Progenitor cell of endocrine pancreas (in vitro differentiated cells): ENCODE data around the gene DNM2. TPM values are rescaled to one million over a fixed set of nuclear protein-coding genes. Genes with fewer than 3 reads are reported as not detected.

Experiments
- DNase-seq: peaks from one replicate; pipeline ENCODE4 v3.0.0; 2021; ENCODE audit warnings: low spot score; ENCODE audit not compliant: unreplicated experiment
- H3K27ac Mint-ChIP-seq: 2 replicates; pipeline ENCODE4 v1.8.0; 2021; ENCODE audit warnings: mild to moderate bottlenecking, moderate library complexity, mixed read lengths
- H3K27me3 Mint-ChIP-seq: 2 replicates; pipeline ENCODE4 v1.8.0; 2021; ENCODE audit warnings: mixed read lengths
- H3K36me3 Mint-ChIP-seq: 2 replicates; pipeline ENCODE4 v1.8.0; 2022; ENCODE audit warnings: mixed read lengths; ENCODE audit not compliant: insufficient read depth
- H3K4me1 Mint-ChIP-seq: 2 replicates; pipeline ENCODE4 v1.8.0; 2021; ENCODE audit warnings: low read depth, mixed read lengths
- H3K4me3 Mint-ChIP-seq: 2 replicates; pipeline ENCODE4 v1.8.0; 2021; ENCODE audit warnings: low read depth, mild to moderate bottlenecking, moderate library complexity, mixed read lengths
- H3K9me3 Mint-ChIP-seq: 2 replicates; pipeline ENCODE4 v1.8.0; 2021; ENCODE audit warnings: low read depth, mixed read lengths
- total RNA-seq: library from RNA; stranded (reverse); gene quantifications from 2 replicates; pipeline ENCODE4 v1.2.1, GENCODE V29; 2021
- TF ChIP-seq, protein P1 (sequence below): fragments of 200-600 bp; sonication (generic); IDR thresholded peaks from one replicate; pipeline ENCODE4 v1.5.0; 2021; ENCODE audit warnings: antibody characterized with exemption, mild to moderate bottlenecking; ENCODE audit not compliant: unreplicated experiment

Gene DNM2
- total RNA-seq, 1 donor from 2014 or later = 124 TPM

GRCh38 chr19:10682397-10683063 is 35.3 kb upstream of the DNM2 start:
- Mint-ChIP-seq H3K4me3 (no peak overlapping the region), H3K36me3 (peaks cover 17% of the 10 kb centered on the region), H3K27me3 (no peaks in the 10 kb centered on the region), H3K9me3 (no peaks in the 10 kb centered on the region), H3K27ac (no peak overlapping the region), H3K4me1 (no peaks in the 10 kb centered on the region)
- TF ChIP-seq, protein P1, sequence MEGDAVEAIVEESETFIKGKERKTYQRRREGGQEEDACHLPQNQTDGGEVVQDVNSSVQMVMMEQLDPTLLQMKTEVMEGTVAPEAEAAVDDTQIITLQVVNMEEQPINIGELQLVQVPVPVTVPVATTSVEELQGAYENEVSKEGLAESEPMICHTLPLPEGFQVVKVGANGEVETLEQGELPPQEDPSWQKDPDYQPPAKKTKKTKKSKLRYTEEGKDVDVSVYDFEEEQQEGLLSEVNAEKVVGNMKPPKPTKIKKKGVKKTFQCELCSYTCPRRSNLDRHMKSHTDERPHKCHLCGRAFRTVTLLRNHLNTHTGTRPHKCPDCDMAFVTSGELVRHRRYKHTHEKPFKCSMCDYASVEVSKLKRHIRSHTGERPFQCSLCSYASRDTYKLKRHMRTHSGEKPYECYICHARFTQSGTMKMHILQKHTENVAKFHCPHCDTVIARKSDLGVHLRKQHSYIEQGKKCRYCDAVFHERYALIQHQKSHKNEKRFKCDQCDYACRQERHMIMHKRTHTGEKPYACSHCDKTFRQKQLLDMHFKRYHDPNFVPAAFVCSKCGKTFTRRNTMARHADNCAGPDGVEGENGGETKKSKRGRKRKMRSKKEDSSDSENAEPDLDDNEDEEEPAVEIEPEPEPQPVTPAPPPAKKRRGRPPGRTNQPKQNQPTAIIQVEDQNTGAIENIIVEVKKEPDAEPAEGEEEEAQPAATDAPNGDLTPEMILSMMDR = no peak
- DNase-seq = no peak

- no peak overlapping the region for H3K4me3 Mint-ChIP-seq
- H3K27me3 Mint-ChIP-seq = no peaks in the 10 kb centered on the region
- no peaks in the 10 kb centered on the region for H3K4me1 Mint-ChIP-seq
- H3K27ac Mint-ChIP-seq = peak overlapping the region; percentile 29
- DNase-seq = no peak
- H3K36me3 Mint-ChIP-seq = peaks cover 15% of the 10 kb centered on the region
- H3K9me3 Mint-ChIP-seq = no peaks in the 10 kb centered on the region
- TF ChIP-seq, protein P1 = no peak
Measured at GRCh38 chr19:10683064-10683426, 34.8 kb upstream of the DNM2 start.

- TF ChIP-seq, protein P1 = no peak
- Mint-ChIP-seq H3K9me3 (no peaks in the 10 kb centered on the region), H3K27ac (peak overlapping the region; percentile 56), H3K4me1 (no peaks in the 10 kb centered on the region), H3K27me3 (no peaks in the 10 kb centered on the region), H3K36me3 (peaks cover 13% of the 10 kb centered on the region), H3K4me3 (no peak overlapping the region)
- no peak for DNase-seq
Measured at GRCh38 chr19:10683582-10683981, 34.3 kb upstream of the DNM2 start.

DNA sequence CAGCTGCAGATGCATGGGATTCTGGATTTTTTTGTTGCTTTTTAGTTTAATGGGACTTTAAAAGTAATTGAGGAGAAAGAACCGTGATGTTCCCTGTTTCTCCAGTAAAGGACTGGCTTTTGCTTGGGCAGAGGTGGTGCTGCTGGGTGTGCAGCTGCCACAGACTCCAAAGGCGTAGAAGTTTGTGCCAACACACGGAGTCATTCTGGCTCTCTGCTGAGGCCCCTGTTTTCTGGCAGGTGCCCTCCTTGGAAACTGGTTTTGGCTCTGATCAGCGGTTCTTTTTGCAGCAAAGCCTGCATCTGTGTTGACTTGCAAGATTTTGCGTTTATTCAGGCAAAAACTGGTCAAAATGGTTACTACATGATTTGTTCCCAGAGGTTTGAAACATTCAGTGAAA is 32.7 kb upstream of the DNM2 start:
- H3K36me3 Mint-ChIP-seq = peaks cover 17% of the 10 kb centered on the region
- H3K27ac Mint-ChIP-seq = no peak overlapping the region
- H3K27me3 Mint-ChIP-seq = no peaks in the 10 kb centered on the region
- no peaks in the 10 kb centered on the region for H3K9me3 Mint-ChIP-seq
- TF ChIP-seq, protein P1 = no peak
- no peak overlapping the region for H3K4me3 Mint-ChIP-seq
- no peaks in the 10 kb centered on the region for H3K4me1 Mint-ChIP-seq
- DNase-seq = no peak

DNA sequence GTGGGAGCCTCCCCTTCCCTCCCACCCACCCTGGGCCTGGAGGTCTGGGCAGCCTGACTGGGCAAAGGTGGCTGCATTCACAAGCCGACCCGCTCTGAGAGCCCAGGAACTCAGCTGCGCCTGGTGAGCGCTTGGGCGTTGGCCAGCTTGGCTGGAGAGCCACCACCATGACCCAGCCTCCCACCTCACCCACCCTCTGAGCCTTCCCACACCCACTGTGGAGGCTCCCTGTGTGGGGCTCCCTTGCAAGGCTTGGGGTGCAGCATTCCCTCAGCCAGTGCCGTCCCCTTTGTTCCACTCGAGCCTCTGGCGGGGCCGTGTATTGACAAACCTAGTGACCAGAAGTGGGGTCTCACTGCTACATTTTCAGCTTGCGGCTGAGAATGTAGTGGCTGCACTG is 31.7 kb upstream of the DNM2 start:
- TF ChIP-seq, protein P1 = no peak
- no peak for DNase-seq
- H3K36me3 Mint-ChIP-seq = peaks cover 19% of the 10 kb centered on the region
- no peaks in the 10 kb centered on the region for H3K9me3 Mint-ChIP-seq
- H3K4me3 Mint-ChIP-seq = no peak overlapping the region
- H3K27ac Mint-ChIP-seq = no peak overlapping the region
- H3K27me3 Mint-ChIP-seq = no peaks in the 10 kb centered on the region
- H3K4me1 Mint-ChIP-seq = no peaks in the 10 kb centered on the region
